RCC 7860 (cell line): ENCODE measurements around the gene TNFRSF8.

ENCODE experiments used
- DNase-seq: peaks from one replicate; pipeline ENCODE4 v3.0.0-alpha.2; 2015; ENCODE audit warnings: low spot score
- FAIRE-seq: peaks from 2 replicates; lab custom pipeline; 2012; peaks lifted over from hg19 to GRCh38; lab: Jason Lieb, UNC

Gene TNFRSF8

GRCh38 chr1:12113433-12114339, 50.6 kb downstream of the TNFRSF8 start:
- no peak for DNase-seq
- FAIRE-seq: no peak

- no peak for DNase-seq
- no peak for FAIRE-seq
Measured at GRCh38 chr1:12114340-12114683, 51.2 kb downstream of the TNFRSF8 start.

- FAIRE-seq (no peak), DNase-seq (no peak)
Measured at GRCh38 chr1:12114916-12115315, 51.8 kb downstream of the TNFRSF8 start.

GRCh38 chr1:12121212-12122003, 58.3 kb downstream of the TNFRSF8 start:
- no peak for FAIRE-seq
- no peak for DNase-seq

- DNase-seq: no peak
- no peak for FAIRE-seq
Measured at GRCh38 chr1:12123172-12123571, 60.1 kb downstream of the TNFRSF8 start.

GRCh38 chr1:12124693-12125421, 61.8 kb downstream of the TNFRSF8 start:
- DNase-seq (peak; percentile 37), FAIRE-seq (peak; percentile 69)

- DNase-seq: no peak
- no peak for FAIRE-seq
Measured at GRCh38 chr1:12125422-12126355, 62.6 kb downstream of the TNFRSF8 start.

GRCh38 chr1:12126781-12127180, 63.7 kb downstream of the TNFRSF8 start:
- DNase-seq: no peak
- FAIRE-seq: no peak

- DNase-seq (no peak), FAIRE-seq (no peak)
Measured at GRCh38 chr1:12127206-12127810, 64.2 kb downstream of the TNFRSF8 start.

GRCh38 chr1:12128120-12128519, 65.0 kb downstream of the TNFRSF8 start:
- no peak for FAIRE-seq

GRCh38 chr1:12129624-12130023, 66.5 kb downstream of the TNFRSF8 start:
- no peak for DNase-seq
- FAIRE-seq: no peak

More at GRCh38 chr1:12128120-12128519, 65.0 kb downstream of the TNFRSF8 start:
- no peak for DNase-seq

GRCh38 chr1:12130466-12131130, 67.5 kb downstream of the TNFRSF8 start:
- FAIRE-seq (no peak), DNase-seq (no peak)

GRCh38 chr1:12132078-12132477, 69.0 kb downstream of the TNFRSF8 start:
- no peak for FAIRE-seq
- DNase-seq: no peak

GRCh38 chr1:12134716-12135115, 71.6 kb downstream of the TNFRSF8 start:
- FAIRE-seq: no peak

GRCh38 chr1:12135612-12136011, 72.5 kb downstream of the TNFRSF8 start:
- DNase-seq: no peak
- no peak for FAIRE-seq

More at GRCh38 chr1:12134716-12135115, 71.6 kb downstream of the TNFRSF8 start:
- DNase-seq: no peak

GRCh38 chr1:12136916-12137610, 74.0 kb downstream of the TNFRSF8 start:
- DNase-seq (no peak), FAIRE-seq (no peak)

- DNase-seq (no peak), FAIRE-seq (no peak)
Measured at GRCh38 chr1:12138196-12139168, 75.4 kb downstream of the TNFRSF8 start.
